Activated naive CD8-positive, alpha-beta T cell treated with anti-CD3 and anti-CD28 coated beads, Interleukin-2, amount 50 U/mL, for 16 hours (primary cell): ENCODE measurements around the gene SMIM20.

ENCODE experiments used
- DNase-seq: peaks from one replicate; pipeline ENCODE4 v3.0.0-alpha.2; 2020; ENCODE audit warnings: low read depth, low spot score

The SMIM20 gene

GRCh38 chr4:25926462-25926861 is 12.4 kb downstream of the SMIM20 start:
- no peak for DNase-seq

GRCh38 chr4:25927361-25928195 is 13.6 kb downstream of the SMIM20 start:
- DNase-seq: no peak

GRCh38 chr4:25928379-25929297 is 14.6 kb downstream of the SMIM20 start:
- no peak for DNase-seq

- no peak for DNase-seq
These were observed 15.3 kb downstream of the SMIM20 start for GRCh38 chr4:25929298-25929686.

- DNase-seq: no peak
These were observed 16.8 kb downstream of the SMIM20 start for GRCh38 chr4:25930731-25931354.

GRCh38 chr4:25936696-25937095 is 22.7 kb downstream of the SMIM20 start:
- no peak for DNase-seq

GRCh38 chr4:25937801-25938200 is 23.8 kb downstream of the SMIM20 start:
- DNase-seq: no peak

- no peak for DNase-seq
These were observed 24.3 kb downstream of the SMIM20 start for GRCh38 chr4:25938366-25938765.

- no peak for DNase-seq
These were observed 24.8 kb downstream of the SMIM20 start for GRCh38 chr4:25938787-25939186.

GRCh38 chr4:25939330-25939729 is 25.3 kb downstream of the SMIM20 start:
- no peak for DNase-seq

GRCh38 chr4:25941457-25942221 is 27.6 kb downstream of the SMIM20 start:
- DNase-seq: no peak

- DNase-seq: no peak
These were observed 29.3 kb downstream of the SMIM20 start for GRCh38 chr4:25943312-25943711.

GRCh38 chr4:25943805-25944204 is 29.8 kb downstream of the SMIM20 start:
- no peak for DNase-seq

- DNase-seq: no peak
These were observed 34.0 kb downstream of the SMIM20 start for GRCh38 chr4:25948051-25948450.

- no peak for DNase-seq
These were observed 35.2 kb downstream of the SMIM20 start for GRCh38 chr4:25949173-25949748.

GRCh38 chr4:25949994-25950393 is 36.0 kb downstream of the SMIM20 start:
- no peak for DNase-seq

GRCh38 chr4:25950461-25951389 is 36.7 kb downstream of the SMIM20 start:
- no peak for DNase-seq

- no peak for DNase-seq
These were observed 37.5 kb downstream of the SMIM20 start for GRCh38 chr4:25951390-25951952.

GRCh38 chr4:25953740-25954139 is 39.7 kb downstream of the SMIM20 start:
- no peak for DNase-seq
